ENCODE results near the gene OR52E6.

DNA sequence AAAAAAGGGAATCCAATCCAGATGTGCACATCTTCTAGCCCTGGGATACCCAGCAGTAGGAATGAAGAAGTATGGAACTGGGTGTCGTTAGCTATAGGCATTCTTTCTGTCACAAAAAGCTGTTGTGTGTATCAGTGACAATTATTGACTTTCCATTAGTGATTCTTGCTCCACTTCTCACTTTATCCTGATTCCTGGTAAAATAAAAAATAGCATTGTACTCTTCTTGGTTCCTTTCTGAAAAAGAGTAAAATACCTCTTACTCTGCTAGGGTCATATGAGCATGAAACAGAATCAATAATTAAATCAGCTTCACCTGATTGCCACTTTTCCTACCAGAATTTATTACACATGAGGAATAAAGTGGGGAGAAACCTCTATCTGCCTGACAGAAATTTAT, at the start of gene OR52E6:
- TF ChIP-seq, protein P1, sequence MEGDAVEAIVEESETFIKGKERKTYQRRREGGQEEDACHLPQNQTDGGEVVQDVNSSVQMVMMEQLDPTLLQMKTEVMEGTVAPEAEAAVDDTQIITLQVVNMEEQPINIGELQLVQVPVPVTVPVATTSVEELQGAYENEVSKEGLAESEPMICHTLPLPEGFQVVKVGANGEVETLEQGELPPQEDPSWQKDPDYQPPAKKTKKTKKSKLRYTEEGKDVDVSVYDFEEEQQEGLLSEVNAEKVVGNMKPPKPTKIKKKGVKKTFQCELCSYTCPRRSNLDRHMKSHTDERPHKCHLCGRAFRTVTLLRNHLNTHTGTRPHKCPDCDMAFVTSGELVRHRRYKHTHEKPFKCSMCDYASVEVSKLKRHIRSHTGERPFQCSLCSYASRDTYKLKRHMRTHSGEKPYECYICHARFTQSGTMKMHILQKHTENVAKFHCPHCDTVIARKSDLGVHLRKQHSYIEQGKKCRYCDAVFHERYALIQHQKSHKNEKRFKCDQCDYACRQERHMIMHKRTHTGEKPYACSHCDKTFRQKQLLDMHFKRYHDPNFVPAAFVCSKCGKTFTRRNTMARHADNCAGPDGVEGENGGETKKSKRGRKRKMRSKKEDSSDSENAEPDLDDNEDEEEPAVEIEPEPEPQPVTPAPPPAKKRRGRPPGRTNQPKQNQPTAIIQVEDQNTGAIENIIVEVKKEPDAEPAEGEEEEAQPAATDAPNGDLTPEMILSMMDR (IDR thresholded peaks at IDR 0.05; ENCODE audit: low read length) = no peak
- TF ChIP-seq EZH2phosphoT487 (IDR thresholded peaks at IDR 0.05; ENCODE audit: low read length) (no peak), EZH2 (optimal IDR thresholded peaks at IDR 0.05; ENCODE audit: low read depth, low read length) (no peak)

All from MM.1S (cell line).